ENCODE measurements around the gene STK38L.
A peak's percentile ranks its signal among the peaks of the same experiment; 100 is the strongest.

Gene STK38L

DNA sequence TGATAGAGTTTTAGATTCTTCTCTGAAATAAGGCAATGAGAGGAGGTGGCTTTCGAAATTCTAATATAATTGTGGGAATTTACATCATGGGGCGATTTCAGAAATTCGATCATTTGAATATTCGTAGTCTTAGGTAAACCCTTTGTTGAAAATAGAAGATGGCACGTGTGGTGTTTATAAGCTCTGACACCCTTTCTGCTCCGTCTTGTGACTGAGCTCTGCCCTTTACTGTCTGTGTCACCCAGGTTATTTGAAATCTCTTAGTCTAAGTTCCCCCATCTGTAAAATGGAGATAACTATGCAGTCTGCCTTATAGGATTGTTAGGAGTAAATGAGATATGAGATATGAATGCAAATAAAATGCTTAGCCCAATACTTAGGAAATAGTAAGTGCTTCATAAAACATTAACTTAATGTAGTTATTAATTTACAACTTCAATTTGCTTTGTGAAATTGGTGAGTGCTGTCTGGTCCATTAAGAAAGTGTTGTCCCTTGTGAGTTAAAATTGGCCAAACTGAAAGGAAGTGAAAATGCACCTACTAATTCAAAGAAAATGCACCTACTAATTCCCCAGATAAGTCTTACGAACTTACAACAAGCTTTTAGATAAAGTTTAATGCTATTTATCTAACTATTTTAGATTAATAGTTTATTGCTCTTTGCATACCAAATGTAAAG, 90.1 kb downstream of the STK38L start:
- TF ChIP-seq, protein P1, sequence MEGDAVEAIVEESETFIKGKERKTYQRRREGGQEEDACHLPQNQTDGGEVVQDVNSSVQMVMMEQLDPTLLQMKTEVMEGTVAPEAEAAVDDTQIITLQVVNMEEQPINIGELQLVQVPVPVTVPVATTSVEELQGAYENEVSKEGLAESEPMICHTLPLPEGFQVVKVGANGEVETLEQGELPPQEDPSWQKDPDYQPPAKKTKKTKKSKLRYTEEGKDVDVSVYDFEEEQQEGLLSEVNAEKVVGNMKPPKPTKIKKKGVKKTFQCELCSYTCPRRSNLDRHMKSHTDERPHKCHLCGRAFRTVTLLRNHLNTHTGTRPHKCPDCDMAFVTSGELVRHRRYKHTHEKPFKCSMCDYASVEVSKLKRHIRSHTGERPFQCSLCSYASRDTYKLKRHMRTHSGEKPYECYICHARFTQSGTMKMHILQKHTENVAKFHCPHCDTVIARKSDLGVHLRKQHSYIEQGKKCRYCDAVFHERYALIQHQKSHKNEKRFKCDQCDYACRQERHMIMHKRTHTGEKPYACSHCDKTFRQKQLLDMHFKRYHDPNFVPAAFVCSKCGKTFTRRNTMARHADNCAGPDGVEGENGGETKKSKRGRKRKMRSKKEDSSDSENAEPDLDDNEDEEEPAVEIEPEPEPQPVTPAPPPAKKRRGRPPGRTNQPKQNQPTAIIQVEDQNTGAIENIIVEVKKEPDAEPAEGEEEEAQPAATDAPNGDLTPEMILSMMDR (IDR thresholded peaks at IDR 0.05; ENCODE audit: borderline replicate concordance, insufficient read depth, low read depth, low read length), result no peak
- peak overlapping the region; percentile 90 for H3K4me3 ChIP-seq (ENCODE audit: low read depth, low read length)

GRCh38 chr12:27334721-27335082, 90.6 kb downstream of the STK38L start:
- TF ChIP-seq, protein P1 (IDR thresholded peaks at IDR 0.05; ENCODE audit: borderline replicate concordance, insufficient read depth, low read depth, low read length), result no peak
- H3K4me3 ChIP-seq (ENCODE audit: low read depth, low read length), result peak overlapping the region; percentile 2

- TF ChIP-seq, protein P1 (IDR thresholded peaks at IDR 0.05; ENCODE audit: borderline replicate concordance, insufficient read depth, low read depth, low read length), result no peak
- no peak overlapping the region for H3K4me3 ChIP-seq (ENCODE audit: low read depth, low read length)
Observed at GRCh38 chr12:27335364-27336281, 91.5 kb downstream of the STK38L start.

- TF ChIP-seq, protein P1 (IDR thresholded peaks at IDR 0.05; ENCODE audit: borderline replicate concordance, insufficient read depth, low read depth, low read length), result no peak
- no peak overlapping the region for H3K4me3 ChIP-seq (ENCODE audit: low read depth, low read length)
Observed at GRCh38 chr12:27336282-27336653, 92.2 kb downstream of the STK38L start.

DNA sequence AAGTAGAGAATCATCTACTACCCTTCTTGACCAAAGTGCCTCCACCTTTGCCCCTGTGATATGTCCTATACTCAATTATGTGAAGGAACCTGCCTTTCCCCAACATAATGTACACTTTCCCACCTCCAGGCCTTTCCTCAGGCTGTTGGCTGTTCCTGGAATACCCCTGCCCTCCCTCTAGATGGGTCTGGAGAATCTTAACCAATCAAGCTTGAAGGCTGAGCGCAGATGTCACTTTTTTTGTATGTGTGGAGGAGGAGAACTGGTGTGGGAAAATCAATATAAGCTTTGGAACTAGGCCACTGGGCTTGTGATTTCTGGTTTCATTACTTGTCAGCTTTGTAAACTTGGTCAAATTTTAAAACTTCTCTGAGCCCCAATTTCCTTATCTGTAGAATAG, 93.3 kb downstream of the STK38L start:
- TF ChIP-seq, protein P1 (IDR thresholded peaks at IDR 0.05; ENCODE audit: borderline replicate concordance, insufficient read depth, low read depth, low read length), result no peak
- H3K4me3 ChIP-seq (ENCODE audit: low read depth, low read length), result no peak overlapping the region

DNA sequence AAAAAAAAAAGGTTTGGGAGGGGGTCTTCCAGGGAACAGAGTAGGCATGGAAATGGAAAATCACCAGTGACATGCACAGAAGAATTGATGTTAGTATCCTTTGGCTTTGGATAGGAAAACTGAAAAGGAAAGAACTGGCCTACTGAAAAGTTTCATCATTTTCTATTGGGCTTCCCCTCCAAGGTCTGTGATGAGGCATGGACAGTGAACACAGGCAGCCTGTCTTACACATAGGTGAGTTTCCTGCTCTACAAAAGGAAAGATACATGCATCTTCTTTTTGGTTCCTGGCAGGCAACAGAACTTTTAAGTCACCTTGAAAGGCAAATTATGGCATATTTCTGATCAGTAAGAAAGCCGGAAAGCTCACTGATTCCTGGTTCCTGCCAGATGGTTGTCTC, 94.4 kb downstream of the STK38L start:
- no peak overlapping the region for H3K4me3 ChIP-seq (ENCODE audit: low read depth, low read length)

More for the DNA sequence above, 94.4 kb downstream of the STK38L start:
- TF ChIP-seq, protein P1 (IDR thresholded peaks at IDR 0.05; ENCODE audit: borderline replicate concordance, insufficient read depth, low read depth, low read length), result no peak
